Caco-2 (cell line): ENCODE data around the gene LHPP. TPM values are rescaled to one million over a fixed set of nuclear protein-coding genes. Genes with fewer than 3 reads are reported as not detected.
A peak's percentile ranks its signal among the peaks of the same experiment; 100 is the strongest.

Source experiments
- BruUV-seq: library from RNA; stranded (reverse); fragments of 400-500 nt; replicated peaks from 2 replicates; lab custom pipeline; 2021; lab: Mats Ljungman, UMichigan
- CTCF ChIA-PET: fragments of 300-600 bp; sonication (Branson Sonifier 250); formaldehyde crosslinking; loops from one replicate; lab custom pipeline; 2022; ENCODE audit warnings: antibody characterized with exemption; lab: Charles Lee
- POLR2A ChIA-PET: fragments of 300-600 bp; sonication (Branson Sonifier 250); formaldehyde crosslinking; loops from one replicate; lab custom pipeline; 2022; ENCODE audit warnings: antibody characterized with exemption; lab: Charles Lee
- DNase-seq, 2 experiments: peaks; one replicate each; pipeline versions ENCODE4 v3.0.0 to v3.0.0-alpha.2; 2020 to 2022
- H3K27me3 ChIP-seq: replicated peaks from 2 replicates; pipeline ENCODE4 v1.6.0; 2011; ENCODE audit warnings: low read length; ENCODE audit not compliant: control insufficient read depth, insufficient read depth
- H3K36me3 ChIP-seq: 2 replicates; pipeline ENCODE4 v1.5.1; 2011; ENCODE audit warnings: low read length; ENCODE audit not compliant: control insufficient read depth, insufficient read depth
- H3K4me1 ChIP-seq: fragments of 250-450 bp; sonication (Bioruptor Pico); 2 replicates; pipeline ENCODE4 v1.5.1; 2020; ENCODE audit warnings: mild to moderate bottlenecking
- H3K4me3 ChIP-seq: 2 replicates; pipeline ENCODE4 v1.5.1; 2011; ENCODE audit warnings: low read depth, mild to moderate bottlenecking, control low read depth, low read length
- H3K9me3 ChIP-seq: fragments of 250-450 bp; sonication (Bioruptor Pico); 2 replicates; pipeline ENCODE4 v1.5.1; 2020; ENCODE audit warnings: mild to moderate bottlenecking, moderate library complexity
- H3K27ac Mint-ChIP-seq: one replicate; pipeline ENCODE4 v1.8.0; 2022; ENCODE audit warnings: mixed read lengths; ENCODE audit not compliant: unreplicated experiment
- H3K27me3 Mint-ChIP-seq: one replicate; pipeline ENCODE4 v1.8.0; 2022; ENCODE audit warnings: mixed read lengths; ENCODE audit not compliant: insufficient read depth, unreplicated experiment
- H3K36me3 Mint-ChIP-seq: one replicate; pipeline ENCODE4 v1.8.0; 2022; ENCODE audit warnings: mild to moderate bottlenecking, mixed read lengths; ENCODE audit not compliant: insufficient read depth, unreplicated experiment
- H3K4me1 Mint-ChIP-seq: one replicate; pipeline ENCODE4 v1.8.0; 2022; ENCODE audit warnings: low read depth, mixed read lengths; ENCODE audit not compliant: unreplicated experiment
- H3K4me3 Mint-ChIP-seq: one replicate; pipeline ENCODE4 v1.8.0; 2022; ENCODE audit warnings: mild to moderate bottlenecking, moderate library complexity, mixed read lengths; ENCODE audit not compliant: unreplicated experiment
- H3K9me3 Mint-ChIP-seq: one replicate; pipeline ENCODE4 v1.8.0; 2022; ENCODE audit warnings: mixed read lengths; ENCODE audit not compliant: unreplicated experiment
- CTCF ChIP-seq, 2 experiments: fragments of 200-600 bp in 1 of 2; IDR thresholded peaks; 1 replicate in 1 of 2; 2 replicates in 1 of 2; pipeline versions ENCODE4 v1.5.1 to v1.8.0; 2011 to 2022; ENCODE audit warnings: antibody characterized with exemption in 1 of 2, control low read depth in 1 of 2, inconsistent platforms in 1 of 2, low read depth in 1 of 2, low read length in 1 of 2, mild to moderate bottlenecking in 1 of 2, moderate library complexity in 1 of 2; ENCODE audit not compliant: insufficient read depth in 1 of 2, severe bottlenecking in 1 of 2, unreplicated experiment in 1 of 2
- intact Hi-C: fragments of 100-400 bp; cut with micrococcal nuclease; formaldehyde crosslinking; loops from one replicate; pipeline ENCODE4 v1.10.0; 2022; ENCODE audit not compliant: unreplicated experiment
- total RNA-seq: library from RNA; stranded (reverse); gene quantifications from 2 replicates; pipeline ENCODE4 v1.2.3, GENCODE V29; 2022

The LHPP gene
- total RNA-seq, 1 experiment from 2014 or later, result 15.9 TPM

- TF ChIP-seq CTCF (IDR thresholded peaks at IDR 0.05; ENCODE audit: insufficient read depth in 1 of 2, low read depth in 1 of 2, low read length in 1 of 2, severe bottlenecking in 1 of 2, unreplicated experiment in 1 of 2), result peak; percentile 73 to 92
- no TSS peak for BruUV-seq
- DNase-seq, result peak; percentile 58 to 77
- Mint-ChIP-seq H3K9me3 (no peaks in the 10 kb centered on the region), H3K36me3 (no peaks in the 10 kb centered on the region), H3K27ac (no peak overlapping the region), H3K4me3 (no peak overlapping the region), H3K27me3 (no peaks in the 10 kb centered on the region), H3K4me1 (no peaks in the 10 kb centered on the region)
- Histone ChIP-seq H3K9me3 (no peaks in the 10 kb centered on the region), H3K27me3 (no peaks in the 10 kb centered on the region), H3K4me1 (no peaks in the 10 kb centered on the region), H3K36me3 (no peaks in the 10 kb centered on the region), H3K4me3 (no peak overlapping the region)
- CTCF ChIA-PET, result interaction anchor here (0.6 to 1.5 kb wide), 5 partner anchors 26 to 1106 kb away, joined by 3 to 6 read pairs (median 4); no protein-coding TSS in a partner anchor
- POLR2A ChIA-PET, result no interaction called here
- intact Hi-C loops, result loop anchor here (1.0 kb wide), 1 partner anchor 201 kb away; no protein-coding TSS in a partner anchor
Observed at GRCh38 chr10:124539935-124540641, 78.5 kb downstream of the LHPP start.

GRCh38 chr10:124541076-124541903 is 79.7 kb downstream of the LHPP start:
- H3K9me3 Mint-ChIP-seq, result no peaks in the 10 kb centered on the region
- H3K4me1 ChIP-seq, result no peaks in the 10 kb centered on the region
- no peaks in the 10 kb centered on the region for H3K36me3 Mint-ChIP-seq
- no peaks in the 10 kb centered on the region for H3K27me3 Mint-ChIP-seq
- no TSS peak for BruUV-seq
- no peaks in the 10 kb centered on the region for H3K27me3 ChIP-seq
- intact Hi-C loops, result no loop called here
- DNase-seq, result no peak
- H3K4me3 ChIP-seq, result no peak overlapping the region
- H3K4me1 Mint-ChIP-seq, result no peaks in the 10 kb centered on the region
- H3K36me3 ChIP-seq, result no peaks in the 10 kb centered on the region
- H3K9me3 ChIP-seq, result no peaks in the 10 kb centered on the region
- POLR2A ChIA-PET, result no interaction called here
- H3K27ac Mint-ChIP-seq, result no peak overlapping the region
- no peak for TF ChIP-seq CTCF (IDR thresholded peaks at IDR 0.05; ENCODE audit: insufficient read depth in 1 of 2, low read depth in 1 of 2, low read length in 1 of 2, severe bottlenecking in 1 of 2, unreplicated experiment in 1 of 2)
- CTCF ChIA-PET, result no interaction called here
- no peak overlapping the region for H3K4me3 Mint-ChIP-seq

- H3K9me3 ChIP-seq, result no peaks in the 10 kb centered on the region
- ChIA-PET CTCF (no interaction called here), POLR2A (no interaction called here)
- no peaks in the 10 kb centered on the region for H3K27me3 Mint-ChIP-seq
- H3K36me3 Mint-ChIP-seq, result no peaks in the 10 kb centered on the region
- no peak for DNase-seq
- TF ChIP-seq CTCF (IDR thresholded peaks at IDR 0.05; ENCODE audit: insufficient read depth in 1 of 2, low read depth in 1 of 2, low read length in 1 of 2, severe bottlenecking in 1 of 2, unreplicated experiment in 1 of 2), result no peak
- no peak overlapping the region for H3K27ac Mint-ChIP-seq
- no peak overlapping the region for H3K4me3 ChIP-seq
- no peaks in the 10 kb centered on the region for H3K4me1 Mint-ChIP-seq
- no peaks in the 10 kb centered on the region; the same call in 1 of the 2 replicates for H3K4me1 ChIP-seq
- H3K4me3 Mint-ChIP-seq, result no peak overlapping the region
- no TSS peak for BruUV-seq
- intact Hi-C loops, result no loop called here
- no peaks in the 10 kb centered on the region for H3K27me3 ChIP-seq
- H3K9me3 Mint-ChIP-seq, result no peaks in the 10 kb centered on the region
- H3K36me3 ChIP-seq, result no peaks in the 10 kb centered on the region
Observed at GRCh38 chr10:124542336-124542735, 80.7 kb downstream of the LHPP start.
